GM21576 (cell line): ENCODE results near the gene KCNH4.
"Not testable (repeated sequence)": the region's sequence is repeated elsewhere in the genome, so short reads cannot be mapped to it uniquely, and the experiment has no call there.

Experiments
- ATAC-seq: cut with Tn5 transposase; IDR thresholded peaks from one replicate; pipeline ENCODE4 v1.9.1; 2021; ENCODE audit warnings: mild to moderate bottlenecking, moderate library complexity; ENCODE audit not compliant: unreplicated experiment

KCNH4 gene

GRCh38 chr17:42180922-42181850 lies at the start of gene KCNH4:
Gene KCNH4, minus strand, starts transcription at chr17:42181142. Its CDS starts 197 bp downstream, at chr17:42180945.
- peak; percentile 42 for ATAC-seq

GRCh38 chr17:42230225-42230624 lies 49.3 kb upstream of the KCNH4 start:
- ATAC-seq = no peak

- no peak for ATAC-seq
Measured at GRCh38 chr17:42227849-42228700, 47.1 kb upstream of the KCNH4 start.

GRCh38 chr17:42225646-42226045 lies 44.7 kb upstream of the KCNH4 start:
- ATAC-seq = no peak

- ATAC-seq = no peak
Measured at GRCh38 chr17:42224651-42225050, 43.7 kb upstream of the KCNH4 start.

GRCh38 chr17:42221886-42222745 lies 41.2 kb upstream of the KCNH4 start:
- ATAC-seq = no peak

- not testable (repeated sequence) for ATAC-seq
Measured at GRCh38 chr17:42219280-42219679, 38.3 kb upstream of the KCNH4 start.

- ATAC-seq = no peak
Measured at GRCh38 chr17:42214156-42214555, 33.2 kb upstream of the KCNH4 start.

- no peak for ATAC-seq
Measured at GRCh38 chr17:42212382-42212781, 31.4 kb upstream of the KCNH4 start.

- ATAC-seq = not testable (repeated sequence)
Measured at GRCh38 chr17:42211921-42212341, 31.0 kb upstream of the KCNH4 start.

GRCh38 chr17:42210046-42210445 lies 29.1 kb upstream of the KCNH4 start:
- ATAC-seq = no peak

GRCh38 chr17:42206153-42206612 lies 25.2 kb upstream of the KCNH4 start:
- not testable (repeated sequence) for ATAC-seq

GRCh38 chr17:42203354-42203753 lies 22.4 kb upstream of the KCNH4 start:
- ATAC-seq = no peak

- no peak for ATAC-seq
Measured at GRCh38 chr17:42202696-42203095, 21.8 kb upstream of the KCNH4 start.

- no peak for ATAC-seq
Measured at GRCh38 chr17:42202159-42202558, 21.2 kb upstream of the KCNH4 start.

- ATAC-seq = no peak
Measured at GRCh38 chr17:42201458-42201772, 20.5 kb upstream of the KCNH4 start.

GRCh38 chr17:42200706-42201457 lies 19.9 kb upstream of the KCNH4 start:
- no peak for ATAC-seq

- no peak for ATAC-seq
Measured at GRCh38 chr17:42199416-42200011, 18.6 kb upstream of the KCNH4 start.

GRCh38 chr17:42198897-42199296 lies 18.0 kb upstream of the KCNH4 start:
- no peak for ATAC-seq
